SH-SY5Y (cell line): ENCODE results near the gene ADAMTS14.

ENCODE experiments used
- GATA2 ChIP-seq: IDR thresholded peaks from 2 replicates; pipeline ENCODE4 v1.6.1; 2011; ENCODE audit warnings: mild to moderate bottlenecking, low read depth, low read length
- GATA3 ChIP-seq: IDR thresholded peaks from 2 replicates; pipeline ENCODE4 v1.6.1; 2011; ENCODE audit warnings: low read depth, mild to moderate bottlenecking, low read length, moderate library complexity

DNA sequence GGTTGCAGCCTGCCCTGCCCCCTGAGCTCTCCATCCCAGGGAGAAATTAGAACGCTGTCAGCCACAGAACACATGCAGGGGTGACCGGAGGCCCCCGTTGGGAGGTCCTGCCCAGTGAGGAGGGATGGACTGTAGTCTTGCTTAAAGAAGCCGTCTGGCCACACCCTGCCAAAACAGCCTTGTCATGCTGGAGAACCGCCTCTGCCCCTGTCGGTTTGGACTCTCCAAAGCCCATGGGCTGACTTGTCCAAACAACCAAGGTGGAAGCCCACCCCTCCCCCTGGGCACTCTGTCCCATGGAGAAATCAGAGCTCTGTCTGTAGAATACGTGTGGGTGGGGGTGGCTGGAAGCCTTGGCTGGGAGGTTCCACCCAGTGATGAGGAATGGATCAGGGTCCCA lies 125.5 kb downstream of the ADAMTS14 start:
- TF ChIP-seq GATA2 (no peak), GATA3 (no peak)
